ENCODE results near the gene ASB16. TPM values are rescaled to one million over a fixed set of nuclear protein-coding genes. Genes with fewer than 3 reads are reported as not detected.

ASB16 gene
- total and polyA plus RNA-seq, 9 of the 15 experiments (the other 6 are each of a cell fraction or from before 2014, with no cell fraction given), result 0.03 to 0.07 TPM; not detected in 7

DNA sequence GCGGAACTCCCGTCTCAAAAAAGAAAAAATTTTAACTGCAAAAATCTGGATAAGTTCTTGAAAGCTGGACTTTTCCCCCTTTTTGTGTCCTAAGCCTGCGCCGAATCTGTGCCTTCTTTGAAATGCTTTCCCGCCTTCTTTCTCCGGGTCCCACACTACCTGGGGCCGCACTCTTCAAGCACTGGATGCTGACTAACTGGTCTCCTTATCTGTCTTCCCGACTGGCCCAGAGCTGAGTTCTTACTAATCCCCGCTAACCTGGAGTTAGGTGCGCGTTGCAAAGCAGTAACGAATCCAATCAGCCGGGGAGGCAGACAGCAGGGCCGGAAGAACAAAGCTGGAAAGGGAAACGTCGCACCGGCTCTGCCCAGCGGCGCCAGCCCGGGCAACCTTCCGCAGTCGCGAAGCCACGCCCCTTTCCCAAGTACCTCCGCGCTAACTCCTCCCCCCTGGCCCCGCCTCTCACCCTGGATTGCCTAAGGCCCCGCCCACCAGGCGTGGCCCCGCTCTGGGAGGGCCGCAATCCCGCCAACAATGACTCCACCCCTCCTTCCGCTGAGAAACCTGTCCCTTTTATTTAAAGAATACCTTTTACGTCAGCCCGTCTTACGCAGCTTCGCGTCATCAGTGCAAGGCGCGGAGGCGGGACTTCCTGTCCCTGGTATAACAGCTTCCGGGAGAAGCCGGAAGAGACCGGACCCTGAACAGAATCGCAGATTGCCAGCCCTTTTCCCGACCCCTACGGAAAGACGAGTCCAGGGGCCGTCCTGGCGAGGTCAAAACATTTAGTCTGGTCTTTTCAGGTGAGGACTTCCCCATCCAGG lies 16.0 kb downstream of the ASB16 start, which contains the start of gene TMUB2 (continued):
- TF ChIP-seq, protein P1, sequence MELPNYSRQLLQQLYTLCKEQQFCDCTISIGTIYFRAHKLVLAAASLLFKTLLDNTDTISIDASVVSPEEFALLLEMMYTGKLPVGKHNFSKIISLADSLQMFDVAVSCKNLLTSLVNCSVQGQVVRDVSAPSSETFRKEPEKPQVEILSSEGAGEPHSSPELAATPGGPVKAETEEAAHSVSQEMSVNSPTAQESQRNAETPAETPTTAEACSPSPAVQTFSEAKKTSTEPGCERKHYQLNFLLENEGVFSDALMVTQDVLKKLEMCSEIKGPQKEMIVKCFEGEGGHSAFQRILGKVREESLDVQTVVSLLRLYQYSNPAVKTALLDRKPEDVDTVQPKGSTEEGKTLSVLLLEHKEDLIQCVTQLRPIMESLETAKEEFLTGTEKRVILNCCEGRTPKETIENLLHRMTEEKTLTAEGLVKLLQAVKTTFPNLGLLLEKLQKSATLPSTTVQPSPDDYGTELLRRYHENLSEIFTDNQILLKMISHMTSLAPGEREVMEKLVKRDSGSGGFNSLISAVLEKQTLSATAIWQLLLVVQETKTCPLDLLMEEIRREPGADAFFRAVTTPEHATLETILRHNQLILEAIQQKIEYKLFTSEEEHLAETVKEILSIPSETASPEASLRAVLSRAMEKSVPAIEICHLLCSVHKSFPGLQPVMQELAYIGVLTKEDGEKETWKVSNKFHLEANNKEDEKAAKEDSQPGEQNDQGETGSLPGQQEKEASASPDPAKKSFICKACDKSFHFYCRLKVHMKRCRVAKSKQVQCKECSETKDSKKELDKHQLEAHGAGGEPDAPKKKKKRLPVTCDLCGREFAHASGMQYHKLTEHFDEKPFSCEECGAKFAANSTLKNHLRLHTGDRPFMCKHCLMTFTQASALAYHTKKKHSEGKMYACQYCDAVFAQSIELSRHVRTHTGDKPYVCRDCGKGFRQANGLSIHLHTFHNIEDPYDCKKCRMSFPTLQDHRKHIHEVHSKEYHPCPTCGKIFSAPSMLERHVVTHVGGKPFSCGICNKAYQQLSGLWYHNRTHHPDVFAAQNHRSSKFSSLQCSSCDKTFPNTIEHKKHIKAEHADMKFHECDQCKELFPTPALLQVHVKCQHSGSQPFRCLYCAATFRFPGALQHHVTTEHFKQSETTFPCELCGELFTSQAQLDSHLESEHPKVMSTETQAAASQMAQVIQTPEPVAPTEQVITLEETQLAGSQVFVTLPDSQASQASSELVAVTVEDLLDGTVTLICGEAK (IDR thresholded peaks at IDR 0.05), result peak; percentile 98
- TF ChIP-seq, protein P1 (CRISPR knock-in tag; IDR thresholded peaks at IDR 0.05), result no peak
- TF ChIP-seq JUND (IDR thresholded peaks at IDR 0.05; ENCODE audit: borderline replicate concordance, low read depth, low read length), result peak; percentile 77
- TF ChIP-seq JUND (tag; IDR thresholded peaks at IDR 0.05; ENCODE audit: borderline replicate concordance, low read depth, low read length), result no peak; the same call in 2 of the 3 replicates
- no peak for TF ChIP-seq ARID2 (IDR thresholded peaks at IDR 0.05)
- TF ChIP-seq, protein P2, sequence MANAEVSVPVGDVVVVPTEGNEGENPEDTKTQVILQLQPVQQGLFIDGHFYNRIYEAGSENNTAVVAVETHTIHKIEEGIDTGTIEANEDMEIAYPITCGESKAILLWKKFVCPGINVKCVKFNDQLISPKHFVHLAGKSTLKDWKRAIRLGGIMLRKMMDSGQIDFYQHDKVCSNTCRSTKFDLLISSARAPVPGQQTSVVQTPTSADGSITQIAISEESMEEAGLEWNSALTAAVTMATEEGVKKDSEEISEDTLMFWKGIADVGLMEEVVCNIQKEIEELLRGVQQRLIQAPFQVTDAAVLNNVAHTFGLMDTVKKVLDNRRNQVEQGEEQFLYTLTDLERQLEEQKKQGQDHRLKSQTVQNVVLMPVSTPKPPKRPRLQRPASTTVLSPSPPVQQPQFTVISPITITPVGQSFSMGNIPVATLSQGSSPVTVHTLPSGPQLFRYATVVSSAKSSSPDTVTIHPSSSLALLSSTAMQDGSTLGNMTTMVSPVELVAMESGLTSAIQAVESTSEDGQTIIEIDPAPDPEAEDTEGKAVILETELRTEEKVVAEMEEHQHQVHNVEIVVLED (CRISPR knock-in tag; IDR thresholded peaks at IDR 0.05), result peak; percentile 82
- TF ChIP-seq, protein P3, sequence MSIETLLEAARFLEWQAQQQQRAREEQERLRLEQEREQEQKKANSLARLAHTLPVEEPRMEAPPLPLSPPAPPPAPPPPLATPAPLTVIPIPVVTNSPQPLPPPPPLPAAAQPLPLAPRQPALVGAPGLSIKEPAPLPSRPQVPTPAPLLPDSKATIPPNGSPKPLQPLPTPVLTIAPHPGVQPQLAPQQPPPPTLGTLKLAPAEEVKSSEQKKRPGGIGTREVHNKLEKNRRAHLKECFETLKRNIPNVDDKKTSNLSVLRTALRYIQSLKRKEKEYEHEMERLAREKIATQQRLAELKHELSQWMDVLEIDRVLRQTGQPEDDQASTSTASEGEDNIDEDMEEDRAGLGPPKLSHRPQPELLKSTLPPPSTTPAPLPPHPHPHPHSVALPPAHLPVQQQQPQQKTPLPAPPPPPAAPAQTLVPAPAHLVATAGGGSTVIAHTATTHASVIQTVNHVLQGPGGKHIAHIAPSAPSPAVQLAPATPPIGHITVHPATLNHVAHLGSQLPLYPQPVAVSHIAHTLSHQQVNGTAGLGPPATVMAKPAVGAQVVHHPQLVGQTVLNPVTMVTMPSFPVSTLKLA (conservative IDR thresholded peaks at IDR 0.05), result peak; percentile 36 to 64; a peak in 3 of 4 replicates
- peak; percentile 54 for TF ChIP-seq ASH1L (IDR thresholded peaks at IDR 0.05; ENCODE audit: borderline replicate concordance, low read depth, partially characterized antibody)
- TF ChIP-seq, protein P4, sequence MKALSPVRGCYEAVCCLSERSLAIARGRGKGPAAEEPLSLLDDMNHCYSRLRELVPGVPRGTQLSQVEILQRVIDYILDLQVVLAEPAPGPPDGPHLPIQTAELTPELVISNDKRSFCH (CRISPR knock-in tag; IDR thresholded peaks at IDR 0.05), result no peak
- TF ChIP-seq, protein P4 (tag; IDR thresholded peaks at IDR 0.05), result 0 out of 2 replicates have a peak, but pooled peaks have one; percentile 10
- peak in 1 of 2 experiments; percentile 81; a peak in 2 of 4 replicates for TF ChIP-seq HDAC1 (IDR thresholded peaks at IDR 0.05)
